Activated CD4-positive, alpha-beta T cell treated with anti-CD3 and anti-CD28 coated beads, Interleukin-10, Interleukin-2, amounts not matched to agents 100 ng/mL and 50 ng/mL, durations not matched to agents 16 hours and 8 hours (primary cell): ENCODE measurements around the gene PTH2R.
"Not testable (repeated sequence)": the region's sequence is repeated elsewhere in the genome, so short reads cannot be mapped to it uniquely, and the experiment has no call there.

ENCODE experiments used
- DNase-seq: peaks from one replicate; pipeline ENCODE4 v3.0.0-alpha.2; 2020

Gene PTH2R, protein sequence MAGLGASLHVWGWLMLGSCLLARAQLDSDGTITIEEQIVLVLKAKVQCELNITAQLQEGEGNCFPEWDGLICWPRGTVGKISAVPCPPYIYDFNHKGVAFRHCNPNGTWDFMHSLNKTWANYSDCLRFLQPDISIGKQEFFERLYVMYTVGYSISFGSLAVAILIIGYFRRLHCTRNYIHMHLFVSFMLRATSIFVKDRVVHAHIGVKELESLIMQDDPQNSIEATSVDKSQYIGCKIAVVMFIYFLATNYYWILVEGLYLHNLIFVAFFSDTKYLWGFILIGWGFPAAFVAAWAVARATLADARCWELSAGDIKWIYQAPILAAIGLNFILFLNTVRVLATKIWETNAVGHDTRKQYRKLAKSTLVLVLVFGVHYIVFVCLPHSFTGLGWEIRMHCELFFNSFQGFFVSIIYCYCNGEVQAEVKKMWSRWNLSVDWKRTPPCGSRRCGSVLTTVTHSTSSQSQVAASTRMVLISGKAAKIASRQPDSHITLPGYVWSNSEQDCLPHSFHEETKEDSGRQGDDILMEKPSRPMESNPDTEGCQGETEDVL

DNA sequence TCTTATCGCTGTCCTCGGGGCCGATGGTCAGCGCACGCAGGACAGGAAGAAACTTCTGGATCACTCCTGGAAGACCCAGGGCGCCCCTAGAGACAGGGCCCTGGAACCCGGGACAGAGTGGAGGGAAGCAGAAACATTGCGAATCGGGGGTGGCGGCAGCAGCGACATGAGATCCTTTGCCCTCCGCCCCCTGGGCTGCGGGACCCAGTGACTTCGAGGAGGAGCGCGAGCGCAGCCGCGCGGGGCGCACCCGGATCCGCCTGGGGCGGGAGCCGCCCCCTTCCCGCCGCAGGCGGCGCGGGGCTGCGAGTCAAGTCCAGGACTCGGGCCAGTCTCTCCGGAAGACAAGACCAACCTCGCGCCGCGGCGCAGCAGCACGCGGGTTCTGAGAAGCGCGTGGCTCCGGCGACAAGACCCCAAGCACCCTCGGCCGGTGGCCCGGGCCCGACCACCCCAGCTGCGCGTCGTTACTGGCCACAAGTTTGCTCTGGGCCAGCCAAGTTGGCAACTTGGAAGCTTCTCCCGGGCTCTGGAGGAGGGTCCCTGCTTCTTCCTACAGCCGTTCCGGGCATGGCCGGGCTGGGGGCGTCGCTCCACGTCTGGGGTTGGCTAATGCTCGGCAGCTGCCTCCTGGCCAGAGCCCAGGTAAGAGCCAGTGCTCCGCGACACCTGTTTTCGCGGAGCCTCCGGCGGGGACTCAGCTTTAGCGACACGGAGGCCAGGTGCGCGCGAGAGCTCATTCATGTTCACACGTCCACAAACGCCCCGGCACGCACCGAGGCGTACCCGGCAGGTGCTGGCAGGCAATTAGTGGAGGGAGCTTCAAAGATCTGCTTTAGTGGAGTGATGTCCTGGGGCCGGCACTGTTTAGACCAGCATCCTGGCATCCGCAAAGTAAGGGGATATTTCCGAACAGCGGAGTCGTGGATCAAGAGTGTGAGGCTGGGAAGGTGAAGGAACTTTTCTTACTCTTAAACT is at the start of gene PTH2R:
PTH2R (plus strand) TSS at position 319 of the 978 bp plus-strand sequence; CDS start at position 571, 252 bp downstream.
- no peak for DNase-seq

- no peak for DNase-seq
Observed at GRCh38 chr2:208356846-208357574, 49.6 kb upstream of the PTH2R start.

- no peak for DNase-seq
Observed at GRCh38 chr2:208358758-208359631, 47.6 kb upstream of the PTH2R start.

- no peak for DNase-seq
Observed at GRCh38 chr2:208359632-208359986, 47.0 kb upstream of the PTH2R start.

DNA sequence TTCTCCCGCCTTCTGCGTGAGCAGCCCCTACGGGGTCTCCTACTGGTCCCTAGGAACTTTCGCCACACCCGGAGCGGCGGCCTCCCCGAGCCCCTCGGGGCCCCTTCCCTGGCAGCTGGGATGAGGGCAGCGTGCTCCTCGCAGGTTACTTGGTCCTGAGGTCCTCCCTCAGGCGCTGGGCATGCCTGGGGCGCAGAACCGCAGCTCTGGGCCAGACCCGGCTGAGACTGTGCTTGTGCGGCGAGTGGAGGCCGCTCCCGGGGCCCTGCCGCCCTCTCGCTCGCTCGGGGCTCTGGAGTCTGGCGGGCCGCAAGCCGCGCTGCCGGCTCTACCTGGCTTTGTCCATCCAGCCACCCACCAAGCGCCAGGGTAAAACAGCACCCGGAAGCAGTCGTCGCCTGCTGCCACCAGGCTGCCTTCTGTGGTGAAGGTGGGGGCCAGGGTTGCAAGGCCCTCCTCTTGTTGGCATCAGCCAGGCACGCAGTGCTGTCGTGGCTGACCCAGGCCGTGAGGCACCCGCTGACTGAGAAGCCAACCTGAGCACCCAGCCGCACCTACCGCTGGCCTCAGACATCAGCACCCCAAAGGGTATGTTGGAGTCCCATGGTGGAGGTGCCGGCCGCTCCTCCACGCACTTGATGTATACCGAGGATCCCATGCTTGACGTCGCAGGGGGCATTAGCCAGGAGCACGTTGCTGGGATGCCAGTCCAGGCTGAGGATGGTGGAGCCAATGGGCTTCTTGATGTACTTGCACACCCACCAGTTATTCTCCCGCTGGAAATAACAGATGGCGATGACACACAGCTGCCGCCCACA is 46.1 kb upstream of the PTH2R start:
- DNase-seq, result no peak

- DNase-seq, result no peak
Observed at GRCh38 chr2:208361077-208361441, 45.5 kb upstream of the PTH2R start.

GRCh38 chr2:208363485-208363884 is 43.1 kb upstream of the PTH2R start:
- DNase-seq, result peak; percentile 50

GRCh38 chr2:208366215-208367127 is 40.1 kb upstream of the PTH2R start:
- no peak for DNase-seq

DNA sequence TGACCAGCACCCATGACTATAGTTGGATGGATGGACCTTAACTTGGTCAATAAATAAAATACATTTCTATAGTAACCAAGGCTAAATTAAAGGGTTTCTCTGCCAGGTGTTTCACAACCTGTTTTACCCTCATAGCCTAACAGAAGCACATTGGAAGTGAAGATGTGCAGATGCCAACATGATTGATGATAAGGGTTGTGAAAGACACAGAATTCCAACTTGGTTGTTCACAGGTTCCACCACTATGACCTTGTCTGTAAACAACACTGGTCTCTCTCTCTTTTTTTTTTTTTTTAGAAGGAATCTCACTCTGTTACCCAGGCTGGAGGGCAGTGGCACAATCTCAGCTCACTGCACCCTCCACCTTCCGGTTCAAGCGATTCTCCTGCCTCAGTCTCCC is 37.5 kb upstream of the PTH2R start:
- DNase-seq, result no peak

DNA sequence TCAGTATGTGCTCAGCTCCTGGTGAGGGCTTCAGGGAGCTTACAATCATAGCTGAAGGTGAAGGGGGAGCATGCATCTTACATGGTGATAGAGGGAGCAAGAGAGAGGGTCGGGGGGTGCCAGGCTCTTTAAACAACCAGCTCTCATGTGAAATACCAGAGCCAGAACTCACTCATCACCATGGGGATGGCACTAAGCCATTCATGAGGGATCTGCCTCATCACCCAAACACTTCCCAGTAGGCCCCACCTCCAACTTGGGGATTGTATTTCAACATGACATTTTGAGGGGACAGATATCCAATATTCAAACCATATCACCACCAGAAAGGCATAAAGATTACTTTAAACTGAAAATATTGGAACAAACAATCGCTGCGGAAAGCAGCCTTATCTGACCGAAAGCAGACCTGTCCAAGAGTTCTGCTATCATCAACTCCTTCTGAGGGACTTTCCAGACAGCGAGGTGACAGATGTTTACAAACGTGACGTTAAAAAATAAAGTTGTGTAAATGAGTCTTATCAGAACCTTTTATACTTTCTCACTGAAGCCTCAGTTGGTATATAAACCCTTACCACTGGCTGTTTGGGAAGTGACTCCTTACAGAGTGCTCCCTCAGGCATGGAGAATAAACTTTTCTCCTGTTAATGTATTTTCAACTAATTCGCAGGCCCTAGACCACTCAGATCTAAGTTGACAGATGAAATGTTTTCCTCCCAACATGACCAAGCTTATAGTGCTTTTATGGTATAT is 35.5 kb upstream of the PTH2R start:
- DNase-seq, result no peak

GRCh38 chr2:208371634-208371935 is 35.0 kb upstream of the PTH2R start:
- DNase-seq, result peak; percentile 5

DNA sequence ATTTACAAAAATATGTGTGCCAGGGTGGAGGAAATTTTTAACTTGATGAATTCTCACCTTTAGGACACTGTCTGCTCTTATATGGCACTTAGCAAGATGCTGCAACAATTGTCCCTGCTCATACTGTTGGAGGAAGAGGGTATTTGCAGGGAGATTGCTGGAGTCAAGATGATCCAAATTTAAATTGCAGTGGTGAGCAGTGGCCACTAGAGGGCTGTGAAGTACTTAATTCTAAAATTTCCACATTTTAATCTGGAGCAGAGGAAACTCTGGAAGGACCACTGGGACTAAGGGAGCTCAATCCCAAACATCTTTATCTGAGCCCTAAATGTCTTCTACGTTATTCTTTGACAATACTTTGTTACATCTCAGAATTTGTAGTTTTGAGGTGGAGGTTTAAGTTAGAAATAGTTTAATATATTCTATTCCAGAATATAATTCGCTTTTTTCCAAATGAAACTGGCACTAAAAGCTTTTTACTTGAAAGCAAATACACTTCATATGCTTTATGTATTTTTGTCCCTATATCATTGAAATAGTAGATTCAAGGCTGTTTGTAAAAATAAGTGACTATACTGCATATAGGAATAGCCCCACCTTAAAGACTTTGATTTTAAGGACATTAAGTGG is 33.0 kb upstream of the PTH2R start:
- DNase-seq, result peak; percentile 30

- no peak for DNase-seq
Observed at GRCh38 chr2:208375491-208376068, 31.0 kb upstream of the PTH2R start.

- not testable (repeated sequence) for DNase-seq
Observed at GRCh38 chr2:208377344-208377860, 29.2 kb upstream of the PTH2R start.

DNA sequence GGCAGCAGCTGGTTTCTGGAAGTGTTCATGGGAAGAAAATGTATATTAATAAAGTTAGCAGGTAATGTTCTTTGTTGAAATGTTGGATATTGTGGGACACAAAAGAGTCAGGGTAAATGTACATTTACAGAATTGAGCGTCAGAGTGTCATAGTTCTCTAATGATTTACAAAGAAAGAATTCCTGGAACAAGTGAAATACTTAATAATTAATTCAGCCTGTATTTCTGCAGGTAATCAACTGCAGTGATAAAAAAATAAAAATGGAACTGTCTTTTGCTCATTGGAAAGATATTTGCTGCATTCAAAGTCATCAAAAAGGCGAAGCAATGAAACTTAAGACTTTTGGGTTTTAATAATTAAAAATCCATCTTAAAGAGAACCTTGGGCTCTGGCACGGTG is 27.4 kb upstream of the PTH2R start:
- no peak for DNase-seq

DNA sequence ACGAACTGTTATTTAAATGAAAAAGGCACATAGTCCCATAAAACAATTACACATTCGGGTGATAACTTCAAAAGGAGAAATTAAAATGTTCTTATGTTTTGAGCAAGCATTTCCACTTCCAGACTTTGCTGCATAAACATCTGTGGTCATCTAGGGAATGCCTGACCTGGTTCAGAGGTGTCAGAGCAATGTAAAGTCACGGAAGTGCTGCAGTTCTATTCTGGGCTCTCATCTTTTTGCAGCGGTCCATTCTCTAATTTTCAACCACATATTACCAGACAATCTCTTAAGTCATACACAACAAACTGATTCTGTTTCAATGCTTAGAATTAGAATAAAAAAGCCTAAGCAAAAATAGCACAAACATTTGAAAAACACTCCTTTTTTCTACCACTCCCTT is 22.0 kb upstream of the PTH2R start:
- DNase-seq, result no peak

GRCh38 chr2:208386541-208386940 is 20.1 kb upstream of the PTH2R start:
- DNase-seq, result no peak

DNA sequence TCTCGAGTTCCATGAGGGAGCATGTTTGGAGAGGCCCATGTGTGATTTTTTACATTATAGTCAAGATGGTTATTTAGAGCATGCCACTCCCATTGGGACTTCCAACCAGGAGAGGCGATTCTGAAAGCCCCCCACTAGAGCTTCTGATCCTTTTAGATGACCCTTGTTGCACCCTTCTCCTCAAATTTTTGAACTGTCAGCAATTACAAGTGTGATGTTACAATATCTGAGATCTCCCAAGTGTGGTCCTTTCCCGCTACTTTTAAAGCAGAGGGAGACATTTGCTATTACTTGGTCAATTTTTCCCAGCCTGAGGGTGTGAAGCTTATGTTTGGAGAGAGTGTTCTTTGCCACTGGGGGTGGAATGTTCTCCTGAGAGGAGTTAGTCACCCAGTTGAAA is 16.7 kb upstream of the PTH2R start:
- no peak for DNase-seq
